Measurements from ENCODE around the gene KRT23. TPM values are rescaled to one million over a fixed set of nuclear protein-coding genes. Genes with fewer than 3 reads are reported as not detected.

The KRT23 gene
- total RNA-seq, 1 donor from 2014 or later: 26.3 TPM

Other genes with a start within 250 kb of the KRT23 start
- gene KRT24, start 233.9 kb downstream of the KRT23 start, total RNA-seq: 0.31 TPM
- gene KRT25, start 182.3 kb downstream of the KRT23 start, total RNA-seq: not detected
- not detected for gene KRT26, start 165.4 kb downstream of the KRT23 start, total RNA-seq
- not detected for gene KRT27, start 155.1 kb downstream of the KRT23 start, total RNA-seq
- not detected for gene KRT28, start 137.7 kb downstream of the KRT23 start, total RNA-seq
- 13.6 TPM for gene KRT10, start 115.0 kb downstream of the KRT23 start, total RNA-seq
- not detected for gene KRT12, start 70.4 kb downstream of the KRT23 start, total RNA-seq
- gene KRT20, start 52.4 kb downstream of the KRT23 start, total RNA-seq: 0.51 TPM
- gene KRT39, start 29.3 kb upstream of the KRT23 start, total RNA-seq: 1.8 TPM
- gene KRT40, start 46.7 kb upstream of the KRT23 start, total RNA-seq: 7.7 TPM
- not detected for gene KRTAP3-3, start 56.5 kb upstream of the KRT23 start, total RNA-seq
- not detected for gene KRTAP3-2, start 62.3 kb upstream of the KRT23 start, total RNA-seq
- gene KRTAP3-1, start 71.5 kb upstream of the KRT23 start, total RNA-seq: not detected
- not detected for gene KRTAP1-5, start 89.6 kb upstream of the KRT23 start, total RNA-seq
- gene KRTAP1-4, start 92.5 kb upstream of the KRT23 start, total RNA-seq: not detected
- not detected for gene KRTAP1-3, start 97.2 kb upstream of the KRT23 start, total RNA-seq
- gene KRTAP1-1, start 103.8 kb upstream of the KRT23 start, total RNA-seq: not detected
- not detected for gene KRTAP2-1, start 109.7 kb upstream of the KRT23 start, total RNA-seq
- not detected for gene KRTAP2-2, start 117.6 kb upstream of the KRT23 start, total RNA-seq
- gene KRTAP2-3, start 122.5 kb upstream of the KRT23 start, total RNA-seq: not detected
- not detected for gene KRTAP2-4, start 128.2 kb upstream of the KRT23 start, total RNA-seq
- gene KRTAP4-7, start 146.5 kb upstream of the KRT23 start, total RNA-seq: not detected
- gene KRTAP4-8, start 160.5 kb upstream of the KRT23 start, total RNA-seq: not detected
- not detected for gene KRTAP4-16, start 164.6 kb upstream of the KRT23 start, total RNA-seq
- not detected for gene KRTAP4-9, start 167.7 kb upstream of the KRT23 start, total RNA-seq
- gene KRTAP4-11, start 180.7 kb upstream of the KRT23 start, total RNA-seq: not detected
- not detected for gene KRTAP4-12, start 186.5 kb upstream of the KRT23 start, total RNA-seq
- gene KRTAP4-6, start 202.9 kb upstream of the KRT23 start, total RNA-seq: not detected
- not detected for gene KRTAP4-5, start 212.2 kb upstream of the KRT23 start, total RNA-seq
- not detected for gene KRTAP4-4, start 223.1 kb upstream of the KRT23 start, total RNA-seq
- gene KRTAP4-3, start 230.6 kb upstream of the KRT23 start, total RNA-seq: not detected
- not detected for gene KRTAP4-2, start 240.6 kb upstream of the KRT23 start, total RNA-seq
- gene KRTAP4-1, start 247.3 kb upstream of the KRT23 start, total RNA-seq: not detected

Measured in tongue (tissue), 1 donor.